A549 (cell line): Measurements from ENCODE around the gene CAMKMT. TPM values are rescaled to one million over a fixed set of nuclear protein-coding genes. Genes with fewer than 3 reads are reported as not detected.

Source experiments
- ATAC-seq, 2 experiments: fragments of 200-7000 bp in 1 of 2; fragments of >200 bp in 1 of 2; cut with Nextera tagmentation in 1 of 2; cut with Tn5 transposase in 1 of 2; 3 replicates each; pipeline versions ENCODE4 v1.8.0 to v1.9.1; 2018 to 2020; ENCODE audit warnings: mild to moderate bottlenecking in 1 of 2, moderate library complexity in 1 of 2
- CTCF ChIA-PET: fragments of 300-600 bp; sonication (Branson Sonifier 250); formaldehyde crosslinking; extraction: SDS; loops from one replicate; lab custom pipeline; 2021; ENCODE audit warnings: antibody characterized with exemption, inconsistent platforms; lab: Yijun Ruan, JAX
- POLR2A ChIA-PET: fragments of 350-600 bp; formaldehyde crosslinking; extraction: SDS; loops from one replicate; lab custom pipeline; 2021; ENCODE audit warnings: antibody characterized with exemption, inconsistent platforms; lab: Yijun Ruan, JAX
- DNase-seq, 2 experiments: peaks; one replicate each; pipeline versions ENCODE4 v3.0.0 to v3.0.0-alpha.2; 2011 to 2016; ENCODE audit warnings: low read depth in 1 of 2, low spot score in 1 of 2
- FAIRE-seq: peaks from 2 replicates; lab custom pipeline; 2011; peaks lifted over from hg19 to GRCh38; lab: Jason Lieb, UNC
- H3K27ac ChIP-seq, 2 experiments: fragments of >200 bp; sonication (Bioruptor Twin); formaldehyde crosslinking; 3 replicates each; pipeline ENCODE4 v1.5.1; 2016 to 2017
- H3K4me1 ChIP-seq: fragments of >200 bp; sonication (Bioruptor Twin); formaldehyde crosslinking; 3 replicates; pipeline ENCODE4 v1.6.1; 2016
- H3K4me2 ChIP-seq: fragments of >200 bp; sonication (Bioruptor Twin); formaldehyde crosslinking; 3 replicates; pipeline ENCODE4 v1.6.1; 2016
- H3K4me3 ChIP-seq: fragments of >200 bp; sonication (Bioruptor Twin); formaldehyde crosslinking; 3 replicates; pipeline ENCODE4 v1.5.1; 2016
- H3K9me3 ChIP-seq: fragments of >200 bp; sonication (Bioruptor Twin); formaldehyde crosslinking; 3 replicates; pipeline ENCODE4 v1.6.1; 2016
- ELK1 ChIP-seq: fragments of 150-350 bp; IDR thresholded peaks from 2 replicates; pipeline ENCODE4 v1.6.1; 2014; ENCODE audit warnings: low read depth, mild to moderate bottlenecking, low read length
- GATA3 ChIP-seq: IDR thresholded peaks from 2 replicates; pipeline ENCODE4 v1.6.1; 2012; ENCODE audit warnings: borderline replicate concordance
- HES2 ChIP-seq: fragments of >200 bp; sonication (Bioruptor Twin); formaldehyde crosslinking; IDR thresholded peaks from 2 replicates; pipeline ENCODE4 v1.6.1; 2016
- MAFK ChIP-seq: fragments of 450-650 bp; IDR thresholded peaks from 2 replicates; pipeline ENCODE4 v1.6.1; 2014; ENCODE audit not compliant: partially characterized antibody
- MYC ChIP-seq: IDR thresholded peaks from 2 replicates; pipeline ENCODE4 v1.6.1; 2012; ENCODE audit warnings: mild to moderate bottlenecking, inconsistent platforms, low read length, improper control_type of control experiment, borderline replicate concordance
- POLR2A ChIP-seq: IDR thresholded peaks from 2 replicates; pipeline ENCODE4 v1.6.1; 2012; ENCODE audit warnings: mild to moderate bottlenecking, low read length
- REST ChIP-seq: fragments of 200-600 bp; sonication (generic); IDR thresholded peaks from 2 replicates; pipeline ENCODE4 v1.6.1; 2016; ENCODE audit warnings: antibody characterized with exemption, mild to moderate bottlenecking, moderate library complexity
- SMC3 ChIP-seq: fragments of >200 bp; sonication (Bioruptor Twin); formaldehyde crosslinking; IDR thresholded peaks from 3 replicates; pipeline ENCODE4 v1.6.1; 2018; ENCODE audit warnings: inconsistent platforms
- ZC3H11A ChIP-seq: fragments of 450-650 bp; IDR thresholded peaks from 2 replicates; pipeline ENCODE4 v1.6.1; 2014; ENCODE audit warnings: antibody characterized with exemption, mild to moderate bottlenecking
- ZFP36 ChIP-seq: fragments of 450-650 bp; IDR thresholded peaks from 2 replicates; pipeline ENCODE4 v1.6.1; 2014; ENCODE audit warnings: borderline replicate concordance; ENCODE audit not compliant: partially characterized antibody
- ZNF302 ChIP-seq: fragments of 250-450 bp; sonication (Bioruptor Pico); IDR thresholded peaks from 2 replicates; pipeline ENCODE4 v1.9.0; 2021; ENCODE audit warnings: inconsistent platforms, mild to moderate bottlenecking, moderate library complexity
- WGBS: methylation state at CpG from one replicate; pipeline ENCODE4 v1.1.6; 2017; ENCODE audit errors: missing lambda C conversion rate; 5-methylcytosine and 5-hydroxymethylcytosine counted together
- polyA plus RNA-seq, 4 experiments: library from polyadenylated mRNA; depleted of rRNA in 3 of 4; stranded (reverse); fragments of >200 nt; fragmentation: RNase III in 1 of 4; extraction: RNeasy Plus Mini Kit Qiagen cat#74134 plus additional on column Dnase treatment in 1 of 4; gene quantifications; 2 replicates in 3 of 4; 3 replicates in 1 of 4; pipeline ENCODE4 v1.2.3, GENCODE V29; 2011 to 2017

The CAMKMT gene
- polyA plus RNA-seq, 2 of the 4 experiments (the other 2 are of a cell fraction) = 6.5 to 15.7 TPM

- FAIRE-seq (no peak), DNase-seq (no peak), ATAC-seq (no peak)
- Histone ChIP-seq H3K4me1 (no peaks in the 10 kb centered on the region), H3K9me3 (no peaks in the 10 kb centered on the region), H3K4me2 (no peak overlapping the region), H3K27ac (no peak overlapping the region), H3K4me3 (no peak overlapping the region)
- 88% methylated on average over 5 of the region's 5 CpGs for WGBS
- CTCF ChIA-PET = interaction anchor here (1.1 to 1.6 kb wide), 2 partner anchors 30 to 208 kb away, joined by 4 to 9 read pairs; no protein-coding TSS in a partner anchor
- POLR2A ChIA-PET = no interaction called here
- TF ChIP-seq SMC3 (no peak), ZNF302 (CRISPR knock-in tag) (no peak), POLR2A (no peak), MAFK (no peak), ZFP36 (no peak)
Observed at GRCh38 chr2:44687686-44688455, 326.1 kb downstream of the CAMKMT start.

- POLR2A ChIA-PET = no interaction called here
Observed at GRCh38 chr2:44688456-44689124, 326.8 kb downstream of the CAMKMT start.

More at GRCh38 chr2:44688456-44689124, 326.8 kb downstream of the CAMKMT start:
- peak; percentile 62 for TF ChIP-seq MAFK
- TF ChIP-seq REST = no peak
- TF ChIP-seq MYC = no peak
- TF ChIP-seq HES2 = no peak
- TF ChIP-seq ZC3H11A = no peak
- TF ChIP-seq GATA3 = no peak
- TF ChIP-seq ELK1 = no peak
- TF ChIP-seq, all 56 proteins: peak for 1
- DNase-seq (no peak), ATAC-seq (no peak), FAIRE-seq (no peak)
- no peaks in the 10 kb centered on the region for H3K9me3 ChIP-seq
- no peak overlapping the region for H3K4me3 ChIP-seq
- H3K4me2 ChIP-seq = no peak overlapping the region
- WGBS = 75% methylated on average over 2 of the region's 2 CpGs
- CTCF ChIA-PET = interaction anchor here (1.1 kb wide), 1 partner anchor 29 kb away, joined by 4 read pairs; no protein-coding TSS in a partner anchor
- no peaks in the 10 kb centered on the region for H3K4me1 ChIP-seq
- H3K27ac ChIP-seq = no peak overlapping the region
